ENCODE data around the gene ZNF277.

- TF ChIP-seq KLF10 (tag by site-specific recombination; IDR thresholded peaks at IDR 0.05) (no peak), ZNF777 (tag by site-specific recombination; IDR thresholded peaks at IDR 0.05; ENCODE audit: borderline replicate concordance) (no peak), ZNF837 (tag by site-specific recombination; IDR thresholded peaks at IDR 0.05) (no peak)
Observed at GRCh38 chr7:112370436-112370835, 163.9 kb downstream of the ZNF277 start.
